Gastroesophageal sphincter (tissue), 3 donors: Measurements from ENCODE around the gene TEAD2.

Source experiments
- CTCF ChIP-seq, 4 experiments: fragments of 200-600 bp in 2 of 4; fragments of 450-650 bp in 2 of 4; sonication (generic) in 1 of 4; IDR thresholded peaks; one replicate each; pipeline ENCODE4 v1.5.1; 2017 to 2019; ENCODE audit warnings: antibody characterized with exemption in 4 of 4, mild to moderate bottlenecking in 2 of 4, moderate library complexity in 2 of 4
- POLR2A ChIP-seq, 2 donors: fragments of 450-650 bp; IDR thresholded peaks; one replicate each; pipeline ENCODE4 v1.6.1; 2017; ENCODE audit warnings: antibody characterized with exemption in 2 of 2, mild to moderate bottlenecking in 2 of 2, moderate library complexity in 1 of 2
- POLR2AphosphoS5 ChIP-seq: sonication (generic); formaldehyde crosslinking; IDR thresholded peaks from one replicate; pipeline ENCODE4 v1.6.1; 2017; ENCODE audit warnings: antibody characterized with exemption

- TF ChIP-seq CTCF (IDR thresholded peaks at IDR 0.05) (no peak), POLR2A (IDR thresholded peaks at IDR 0.05) (no peak), POLR2AphosphoS5 (no peak)
Observed at GRCh38 chr19:49336482-49337266, 25.5 kb downstream of the TEAD2 start.
